ENCODE measurements around the gene LINC00237. TPM values are rescaled to one million over a fixed set of nuclear protein-coding genes. Genes with fewer than 3 reads are reported as not detected.

The LINC00237 gene
- total RNA-seq, 1 experiment from 2014 or later, result not detected

DNA sequence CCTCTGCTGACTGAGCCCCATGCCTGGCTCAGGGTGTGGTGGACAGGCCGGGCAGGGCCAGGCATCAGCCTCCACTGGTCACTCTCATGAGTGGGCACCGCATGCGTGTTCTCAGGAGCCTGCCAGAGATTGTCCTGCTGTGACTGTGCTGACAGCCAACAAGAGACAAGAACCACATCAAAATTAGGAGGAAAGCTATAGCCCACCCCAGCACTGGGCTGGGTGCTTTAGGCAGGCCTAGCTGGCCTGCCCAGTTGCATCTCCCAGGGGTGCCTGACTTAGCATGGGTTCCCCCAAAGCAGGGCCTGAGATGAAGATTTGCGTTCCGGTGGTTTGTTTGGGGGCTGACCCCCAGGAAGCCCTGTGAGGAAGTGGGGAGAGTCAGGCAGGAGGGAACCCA, 53.9 kb downstream of the LINC00237 start:
- Mint-ChIP-seq H3K4me3 (ENCODE audit: unreplicated experiment) (no peak overlapping the region), H3K4me1 (ENCODE audit: insufficient read depth, unreplicated experiment) (peaks cover 8% of the 10 kb centered on the region), H3K36me3 (ENCODE audit: insufficient read depth, unreplicated experiment) (no peaks in the 10 kb centered on the region), H3K27me3 (ENCODE audit: insufficient read depth, unreplicated experiment) (no peaks in the 10 kb centered on the region), H3K27ac (ENCODE audit: low read depth, unreplicated experiment) (no peak overlapping the region), H3K9me3 (ENCODE audit: unreplicated experiment) (no peaks in the 10 kb centered on the region)
- ChIA-PET POLR2A (interaction anchor here (1.2 kb wide), 1 partner anchor 11 kb away, joined by 3 read pairs; no protein-coding TSS in a partner anchor), CTCF (interaction anchor here (0.7 to 1.9 kb wide), 2 partner anchors 74 to 603 kb away, joined by 3 to 6 read pairs; partner anchors contain the start of gene KIZ)
- TF ChIP-seq, protein P1, sequence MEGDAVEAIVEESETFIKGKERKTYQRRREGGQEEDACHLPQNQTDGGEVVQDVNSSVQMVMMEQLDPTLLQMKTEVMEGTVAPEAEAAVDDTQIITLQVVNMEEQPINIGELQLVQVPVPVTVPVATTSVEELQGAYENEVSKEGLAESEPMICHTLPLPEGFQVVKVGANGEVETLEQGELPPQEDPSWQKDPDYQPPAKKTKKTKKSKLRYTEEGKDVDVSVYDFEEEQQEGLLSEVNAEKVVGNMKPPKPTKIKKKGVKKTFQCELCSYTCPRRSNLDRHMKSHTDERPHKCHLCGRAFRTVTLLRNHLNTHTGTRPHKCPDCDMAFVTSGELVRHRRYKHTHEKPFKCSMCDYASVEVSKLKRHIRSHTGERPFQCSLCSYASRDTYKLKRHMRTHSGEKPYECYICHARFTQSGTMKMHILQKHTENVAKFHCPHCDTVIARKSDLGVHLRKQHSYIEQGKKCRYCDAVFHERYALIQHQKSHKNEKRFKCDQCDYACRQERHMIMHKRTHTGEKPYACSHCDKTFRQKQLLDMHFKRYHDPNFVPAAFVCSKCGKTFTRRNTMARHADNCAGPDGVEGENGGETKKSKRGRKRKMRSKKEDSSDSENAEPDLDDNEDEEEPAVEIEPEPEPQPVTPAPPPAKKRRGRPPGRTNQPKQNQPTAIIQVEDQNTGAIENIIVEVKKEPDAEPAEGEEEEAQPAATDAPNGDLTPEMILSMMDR (IDR thresholded peaks at IDR 0.05; ENCODE audit: unreplicated experiment), result no peak
- BruUV-seq (replicated peaks), result no TSS peak
- DNase-seq (ENCODE audit: unreplicated experiment), result no peak
- intact Hi-C loops (cut with micrococcal nuclease), result no loop called here

DNA sequence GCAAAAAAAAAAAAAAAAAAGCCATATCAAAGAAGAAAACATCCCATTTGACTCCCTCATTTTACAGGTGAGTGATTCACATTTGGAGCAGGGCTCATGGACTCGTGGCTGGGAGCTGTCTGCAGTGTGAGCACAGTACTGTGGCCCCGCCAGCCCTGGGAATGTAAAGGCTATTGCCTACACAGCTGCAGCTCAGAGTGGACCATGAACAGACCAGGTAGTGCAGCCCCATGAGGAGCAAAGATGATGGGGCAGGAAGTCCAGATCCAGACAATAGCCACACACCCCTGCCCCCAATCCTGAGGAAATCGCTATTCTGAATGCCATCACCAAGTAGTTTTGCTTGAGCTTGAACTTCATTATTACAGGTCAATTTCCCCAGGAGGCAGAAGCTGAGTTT, 55.4 kb downstream of the LINC00237 start:
- no peak for DNase-seq (ENCODE audit: unreplicated experiment)
- POLR2A ChIA-PET, result interaction anchor here (0.6 to 1.0 kb wide), 5 partner anchors 13 to 1153 kb away, joined by 3 to 4 read pairs (median 3); no protein-coding TSS in a partner anchor
- BruUV-seq (replicated peaks), result no TSS peak
- Mint-ChIP-seq H3K9me3 (ENCODE audit: unreplicated experiment) (no peaks in the 10 kb centered on the region), H3K36me3 (ENCODE audit: insufficient read depth, unreplicated experiment) (no peaks in the 10 kb centered on the region), H3K27me3 (ENCODE audit: insufficient read depth, unreplicated experiment) (no peaks in the 10 kb centered on the region), H3K27ac (ENCODE audit: low read depth, unreplicated experiment) (no peak overlapping the region), H3K4me3 (ENCODE audit: unreplicated experiment) (no peak overlapping the region), H3K4me1 (ENCODE audit: insufficient read depth, unreplicated experiment) (peaks cover 8% of the 10 kb centered on the region)
- intact Hi-C loops (cut with micrococcal nuclease), result no loop called here
- TF ChIP-seq, protein P1 (IDR thresholded peaks at IDR 0.05; ENCODE audit: unreplicated experiment), result no peak
- CTCF ChIA-PET, result interaction anchor here (0.6 to 1.9 kb wide), 5 partner anchors 55 to 225 kb away, joined by 3 to 6 read pairs (median 5); partner anchors contain the start of gene KIZ

DNA sequence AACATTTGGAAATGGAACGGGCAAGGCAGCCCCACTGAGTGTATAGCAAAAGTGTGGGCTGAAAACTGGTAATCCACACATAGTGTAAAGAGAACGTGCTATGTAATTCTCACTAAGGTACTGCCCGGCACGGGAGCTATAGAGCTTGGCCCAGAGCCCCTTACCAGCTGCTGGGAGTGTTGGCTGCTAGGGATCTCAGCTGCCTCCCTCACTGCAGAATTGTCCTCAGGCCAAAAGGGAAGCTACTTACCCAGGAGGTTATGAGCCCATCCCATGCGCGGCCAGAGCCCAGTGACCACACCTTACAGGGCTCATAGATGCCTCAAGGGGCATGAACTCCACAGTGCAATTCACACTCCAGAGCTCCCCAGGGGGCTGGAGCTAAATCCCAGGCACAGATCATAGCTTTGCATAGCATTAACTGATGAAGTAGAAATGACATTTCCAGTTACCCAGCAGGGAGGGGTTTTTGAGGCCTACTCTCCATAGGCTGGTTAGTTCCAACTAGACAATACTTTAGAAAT, 56.8 kb downstream of the LINC00237 start:
- Mint-ChIP-seq H3K27ac (ENCODE audit: low read depth, unreplicated experiment) (no peak overlapping the region), H3K9me3 (ENCODE audit: unreplicated experiment) (no peaks in the 10 kb centered on the region), H3K27me3 (ENCODE audit: insufficient read depth, unreplicated experiment) (no peaks in the 10 kb centered on the region), H3K4me1 (ENCODE audit: insufficient read depth, unreplicated experiment) (peaks cover 8% of the 10 kb centered on the region), H3K36me3 (ENCODE audit: insufficient read depth, unreplicated experiment) (no peaks in the 10 kb centered on the region), H3K4me3 (ENCODE audit: unreplicated experiment) (no peak overlapping the region)
- ChIA-PET POLR2A (interaction anchor here (1.1 kb wide), 1 partner anchor 133 kb away, joined by 3 read pairs; no protein-coding TSS in a partner anchor), CTCF (interaction anchor here (0.5 to 1.0 kb wide), 6 partner anchors 76 to 631 kb away, joined by 3 read pairs; no protein-coding TSS in a partner anchor)
- intact Hi-C loops (cut with micrococcal nuclease), result no loop called here
- BruUV-seq (replicated peaks), result no TSS peak
- DNase-seq (ENCODE audit: unreplicated experiment), result no peak
- TF ChIP-seq, protein P1 (IDR thresholded peaks at IDR 0.05; ENCODE audit: unreplicated experiment), result no peak

DNA sequence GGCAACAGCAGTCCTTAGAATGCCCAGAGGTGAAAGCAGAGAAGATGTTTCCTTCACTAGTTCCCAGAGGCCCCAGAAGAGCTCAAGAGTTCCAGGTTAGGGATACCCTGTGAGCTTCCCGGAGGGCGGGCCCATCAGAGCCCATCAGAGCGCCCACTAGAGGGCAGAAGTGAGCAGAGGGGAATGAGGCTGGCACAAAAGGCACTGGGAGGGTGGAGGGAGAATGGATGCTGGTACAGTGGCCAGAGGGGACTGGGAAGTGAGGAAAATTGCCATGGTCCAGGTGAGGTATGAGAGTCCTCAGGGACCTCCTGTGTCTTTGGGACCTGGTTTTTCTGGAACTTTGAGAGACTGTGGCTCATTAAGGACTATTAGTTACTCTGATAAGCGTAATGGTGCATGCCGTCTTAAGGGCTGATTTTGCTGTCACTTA, 57.3 kb downstream of the LINC00237 start:
- H3K9me3 Mint-ChIP-seq (ENCODE audit: unreplicated experiment), result no peaks in the 10 kb centered on the region
- H3K27ac Mint-ChIP-seq (ENCODE audit: low read depth, unreplicated experiment), result no peak overlapping the region
- no peaks in the 10 kb centered on the region for H3K36me3 Mint-ChIP-seq (ENCODE audit: insufficient read depth, unreplicated experiment)
- intact Hi-C loops (cut with micrococcal nuclease), result no loop called here
- no peak overlapping the region for H3K4me3 Mint-ChIP-seq (ENCODE audit: unreplicated experiment)
- CTCF ChIA-PET, result interaction anchor here (0.5 to 1.3 kb wide), 13 partner anchors 10 to 632 kb away, joined by 3 to 5 read pairs (median 3); no protein-coding TSS in a partner anchor
- TF ChIP-seq, protein P1 (IDR thresholded peaks at IDR 0.05; ENCODE audit: unreplicated experiment), result peak; percentile 75
- H3K27me3 Mint-ChIP-seq (ENCODE audit: insufficient read depth, unreplicated experiment), result no peaks in the 10 kb centered on the region
- no TSS peak for BruUV-seq (replicated peaks)
- DNase-seq (ENCODE audit: unreplicated experiment), result peak; percentile 53
- POLR2A ChIA-PET, result interaction anchor here (1.2 kb wide), 1 partner anchor 17 kb away, joined by 3 read pairs; no protein-coding TSS in a partner anchor
- H3K4me1 Mint-ChIP-seq (ENCODE audit: insufficient read depth, unreplicated experiment), result peaks cover 8% of the 10 kb centered on the region
